Keratinocyte (primary cell): ENCODE measurements around the gene HS1BP3.

Experiments used
- EZH2 ChIP-seq: IDR thresholded peaks from one replicate; pipeline ENCODE4 v1.6.1; 2012; ENCODE audit warnings: inconsistent platforms, mild to moderate bottlenecking, low read length, moderate library complexity
- TF ChIP-seq, protein P1 (sequence below), 3 experiments: IDR thresholded peaks in 1 of 3; conservative IDR thresholded peaks in 1 of 3; optimal IDR thresholded peaks in 1 of 3; 2 replicates in 2 of 3; 3 replicates in 1 of 3; pipeline versions ENCODE3 to v1.5.1; 2011; ENCODE audit warnings: low read length in 3 of 3, mild to moderate bottlenecking in 3 of 3, moderate library complexity in 2 of 3, control low read depth in 1 of 3, inconsistent platforms in 1 of 3; ENCODE audit not compliant: insufficient read depth in 2 of 3; ENCODE audit errors: extremely low read depth in 1 of 3

DNA sequence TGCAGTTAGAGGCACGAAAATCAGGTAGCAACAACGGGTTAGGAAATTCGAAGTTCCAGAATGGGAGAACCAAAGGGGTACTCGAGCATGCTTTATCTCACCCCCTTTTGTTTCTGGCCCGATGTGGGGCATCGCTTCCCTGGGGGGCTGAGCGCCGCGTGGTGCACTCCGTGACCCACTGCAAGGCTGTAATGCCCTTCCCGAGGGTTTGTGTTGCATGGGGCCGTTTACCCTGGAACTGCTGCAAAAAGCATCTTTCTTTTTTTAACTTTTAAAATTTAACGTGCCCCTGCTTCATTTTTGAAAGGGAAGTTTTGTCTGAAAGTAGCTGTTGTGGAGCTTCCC, 20.8 kb upstream of the HS1BP3 start:
- TF ChIP-seq, protein P1, sequence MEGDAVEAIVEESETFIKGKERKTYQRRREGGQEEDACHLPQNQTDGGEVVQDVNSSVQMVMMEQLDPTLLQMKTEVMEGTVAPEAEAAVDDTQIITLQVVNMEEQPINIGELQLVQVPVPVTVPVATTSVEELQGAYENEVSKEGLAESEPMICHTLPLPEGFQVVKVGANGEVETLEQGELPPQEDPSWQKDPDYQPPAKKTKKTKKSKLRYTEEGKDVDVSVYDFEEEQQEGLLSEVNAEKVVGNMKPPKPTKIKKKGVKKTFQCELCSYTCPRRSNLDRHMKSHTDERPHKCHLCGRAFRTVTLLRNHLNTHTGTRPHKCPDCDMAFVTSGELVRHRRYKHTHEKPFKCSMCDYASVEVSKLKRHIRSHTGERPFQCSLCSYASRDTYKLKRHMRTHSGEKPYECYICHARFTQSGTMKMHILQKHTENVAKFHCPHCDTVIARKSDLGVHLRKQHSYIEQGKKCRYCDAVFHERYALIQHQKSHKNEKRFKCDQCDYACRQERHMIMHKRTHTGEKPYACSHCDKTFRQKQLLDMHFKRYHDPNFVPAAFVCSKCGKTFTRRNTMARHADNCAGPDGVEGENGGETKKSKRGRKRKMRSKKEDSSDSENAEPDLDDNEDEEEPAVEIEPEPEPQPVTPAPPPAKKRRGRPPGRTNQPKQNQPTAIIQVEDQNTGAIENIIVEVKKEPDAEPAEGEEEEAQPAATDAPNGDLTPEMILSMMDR (optimal IDR thresholded peaks at IDR 0.05 in 1 of 3, IDR thresholded peaks at IDR 0.05 in 1 of 3, conservative IDR thresholded peaks at IDR 0.05 in 1 of 3; ENCODE audit: extremely low read depth in 1 of 3, insufficient read depth in 2 of 3, low read length in 3 of 3): no peak
- peak; percentile 35 for TF ChIP-seq EZH2
